Measurements from ENCODE around the gene CA5A. TPM values are rescaled to one million over a fixed set of nuclear protein-coding genes. Genes with fewer than 3 reads are reported as not detected.
A peak's percentile ranks its signal among the peaks of the same experiment; 100 is the strongest.

The CA5A gene
- total and polyA plus RNA-seq, 2 of the 13 experiments (the other 11 are each of a cell fraction or from before 2014, with no cell fraction given), result 66.8 to 106 TPM

GRCh38 chr16:87842209-87842869, 94.0 kb downstream of the CA5A start (continued):
- TF ChIP-seq, protein P1, sequence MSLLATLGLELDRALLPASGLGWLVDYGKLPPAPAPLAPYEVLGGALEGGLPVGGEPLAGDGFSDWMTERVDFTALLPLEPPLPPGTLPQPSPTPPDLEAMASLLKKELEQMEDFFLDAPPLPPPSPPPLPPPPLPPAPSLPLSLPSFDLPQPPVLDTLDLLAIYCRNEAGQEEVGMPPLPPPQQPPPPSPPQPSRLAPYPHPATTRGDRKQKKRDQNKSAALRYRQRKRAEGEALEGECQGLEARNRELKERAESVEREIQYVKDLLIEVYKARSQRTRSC (CRISPR knock-in tag; IDR thresholded peaks at IDR 0.05; ENCODE audit: low read depth), result no peak
- TF ChIP-seq MXD4 (CRISPR knock-in tag; IDR thresholded peaks at IDR 0.05) (peak; percentile 12; the same call in 1 of the 2 replicates), SALL1 (CRISPR knock-in tag; IDR thresholded peaks at IDR 0.05) (peak; percentile 84), KDM4B (CRISPR knock-in tag; IDR thresholded peaks at IDR 0.05) (peak; percentile 26; the same call in 1 of the 2 replicates), ZNF441 (CRISPR knock-in tag; IDR thresholded peaks at IDR 0.05; ENCODE audit: borderline replicate concordance) (peak; percentile 10; the same call in 1 of the 2 replicates), ZNF513 (CRISPR knock-in tag; conservative IDR thresholded peaks at IDR 0.05) (no peak), ZNF33A (CRISPR knock-in tag; IDR thresholded peaks at IDR 0.05; ENCODE audit: borderline replicate concordance) (no peak), HIVEP1 (CRISPR knock-in tag; IDR thresholded peaks at IDR 0.05) (peak; percentile 73), TP53 (CRISPR knock-in tag; conservative IDR thresholded peaks at IDR 0.05) (0 out of 2 replicates have a peak, but pooled peaks have one; percentile 63), NCOA1 (CRISPR knock-in tag; IDR thresholded peaks at IDR 0.05) (0 out of 2 replicates have a peak, but pooled peaks have one; percentile 22), ZSCAN20 (CRISPR knock-in tag; IDR thresholded peaks at IDR 0.05; ENCODE audit: borderline replicate concordance) (no peak), ZNF121 (CRISPR knock-in tag; IDR thresholded peaks at IDR 0.05) (no peak), FOXK1 (CRISPR knock-in tag; IDR thresholded peaks at IDR 0.05; ENCODE audit: borderline replicate concordance, low read depth) (peak; percentile 21; the same call in 1 of the 2 replicates), CEBPG (CRISPR knock-in tag; IDR thresholded peaks at IDR 0.05) (peak; percentile 8; the same call in 1 of the 2 replicates), PAF1 (CRISPR knock-in tag; IDR thresholded peaks at IDR 0.05) (0 out of 2 replicates have a peak, but pooled peaks have one; percentile 2), ZHX1 (CRISPR knock-in tag; IDR thresholded peaks at IDR 0.05; ENCODE audit: low read depth) (peak; percentile 65; the same call in 1 of the 2 replicates)
- TF ChIP-seq, protein P2, sequence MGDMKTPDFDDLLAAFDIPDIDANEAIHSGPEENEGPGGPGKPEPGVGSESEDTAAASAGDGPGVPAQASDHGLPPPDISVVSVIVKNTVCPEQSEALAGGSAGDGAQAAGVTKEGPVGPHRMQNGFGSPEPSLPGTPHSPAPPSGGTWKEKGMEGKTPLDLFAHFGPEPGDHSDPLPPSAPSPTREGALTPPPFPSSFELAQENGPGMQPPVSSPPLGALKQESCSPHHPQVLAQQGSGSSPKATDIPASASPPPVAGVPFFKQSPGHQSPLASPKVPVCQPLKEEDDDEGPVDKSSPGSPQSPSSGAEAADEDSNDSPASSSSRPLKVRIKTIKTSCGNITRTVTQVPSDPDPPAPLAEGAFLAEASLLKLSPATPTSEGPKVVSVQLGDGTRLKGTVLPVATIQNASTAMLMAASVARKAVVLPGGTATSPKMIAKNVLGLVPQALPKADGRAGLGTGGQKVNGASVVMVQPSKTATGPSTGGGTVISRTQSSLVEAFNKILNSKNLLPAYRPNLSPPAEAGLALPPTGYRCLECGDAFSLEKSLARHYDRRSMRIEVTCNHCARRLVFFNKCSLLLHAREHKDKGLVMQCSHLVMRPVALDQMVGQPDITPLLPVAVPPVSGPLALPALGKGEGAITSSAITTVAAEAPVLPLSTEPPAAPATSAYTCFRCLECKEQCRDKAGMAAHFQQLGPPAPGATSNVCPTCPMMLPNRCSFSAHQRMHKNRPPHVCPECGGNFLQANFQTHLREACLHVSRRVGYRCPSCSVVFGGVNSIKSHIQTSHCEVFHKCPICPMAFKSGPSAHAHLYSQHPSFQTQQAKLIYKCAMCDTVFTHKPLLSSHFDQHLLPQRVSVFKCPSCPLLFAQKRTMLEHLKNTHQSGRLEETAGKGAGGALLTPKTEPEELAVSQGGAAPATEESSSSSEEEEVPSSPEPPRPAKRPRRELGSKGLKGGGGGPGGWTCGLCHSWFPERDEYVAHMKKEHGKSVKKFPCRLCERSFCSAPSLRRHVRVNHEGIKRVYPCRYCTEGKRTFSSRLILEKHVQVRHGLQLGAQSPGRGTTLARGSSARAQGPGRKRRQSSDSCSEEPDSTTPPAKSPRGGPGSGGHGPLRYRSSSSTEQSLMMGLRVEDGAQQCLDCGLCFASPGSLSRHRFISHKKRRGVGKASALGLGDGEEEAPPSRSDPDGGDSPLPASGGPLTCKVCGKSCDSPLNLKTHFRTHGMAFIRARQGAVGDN (CRISPR knock-in tag; IDR thresholded peaks at IDR 0.05), result peak; percentile 91; the same call in 1 of the 2 replicates
- TF ChIP-seq, protein P3, sequence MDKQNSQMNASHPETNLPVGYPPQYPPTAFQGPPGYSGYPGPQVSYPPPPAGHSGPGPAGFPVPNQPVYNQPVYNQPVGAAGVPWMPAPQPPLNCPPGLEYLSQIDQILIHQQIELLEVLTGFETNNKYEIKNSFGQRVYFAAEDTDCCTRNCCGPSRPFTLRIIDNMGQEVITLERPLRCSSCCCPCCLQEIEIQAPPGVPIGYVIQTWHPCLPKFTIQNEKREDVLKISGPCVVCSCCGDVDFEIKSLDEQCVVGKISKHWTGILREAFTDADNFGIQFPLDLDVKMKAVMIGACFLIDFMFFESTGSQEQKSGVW (CRISPR knock-in tag; IDR thresholded peaks at IDR 0.05; ENCODE audit: borderline replicate concordance), result no peak
